Vagina (tissue), 2 donors: ENCODE results near the gene PGAM5.

Experiments used
- CTCF ChIP-seq, 3 experiments: fragments of 450-650 bp in 2 of 3; fragments of 200-600 bp in 1 of 3; sonication (generic) in 1 of 3; IDR thresholded peaks; one replicate each; pipeline ENCODE4 v1.5.1; 2017 to 2019; ENCODE audit warnings: antibody characterized with exemption in 3 of 3, mild to moderate bottlenecking in 2 of 3, moderate library complexity in 2 of 3
- POLR2A ChIP-seq, 2 donors: fragments of 450-650 bp; IDR thresholded peaks; one replicate each; pipeline ENCODE4 v1.6.1; 2017; ENCODE audit warnings: antibody characterized with exemption in 2 of 2, mild to moderate bottlenecking in 2 of 2, moderate library complexity in 2 of 2

- TF ChIP-seq CTCF (IDR thresholded peaks at IDR 0.05): no peak
- no peak for TF ChIP-seq POLR2A (IDR thresholded peaks at IDR 0.05)
These were observed 36.8 kb downstream of the PGAM5 start for GRCh38 chr12:132747395-132747794.
